ENCODE measurements around the gene STOX1.
"Not testable (repeated sequence)": the region's sequence is repeated elsewhere in the genome, so short reads cannot be mapped to it uniquely, and the experiment has no call there.

The STOX1 gene

DNA sequence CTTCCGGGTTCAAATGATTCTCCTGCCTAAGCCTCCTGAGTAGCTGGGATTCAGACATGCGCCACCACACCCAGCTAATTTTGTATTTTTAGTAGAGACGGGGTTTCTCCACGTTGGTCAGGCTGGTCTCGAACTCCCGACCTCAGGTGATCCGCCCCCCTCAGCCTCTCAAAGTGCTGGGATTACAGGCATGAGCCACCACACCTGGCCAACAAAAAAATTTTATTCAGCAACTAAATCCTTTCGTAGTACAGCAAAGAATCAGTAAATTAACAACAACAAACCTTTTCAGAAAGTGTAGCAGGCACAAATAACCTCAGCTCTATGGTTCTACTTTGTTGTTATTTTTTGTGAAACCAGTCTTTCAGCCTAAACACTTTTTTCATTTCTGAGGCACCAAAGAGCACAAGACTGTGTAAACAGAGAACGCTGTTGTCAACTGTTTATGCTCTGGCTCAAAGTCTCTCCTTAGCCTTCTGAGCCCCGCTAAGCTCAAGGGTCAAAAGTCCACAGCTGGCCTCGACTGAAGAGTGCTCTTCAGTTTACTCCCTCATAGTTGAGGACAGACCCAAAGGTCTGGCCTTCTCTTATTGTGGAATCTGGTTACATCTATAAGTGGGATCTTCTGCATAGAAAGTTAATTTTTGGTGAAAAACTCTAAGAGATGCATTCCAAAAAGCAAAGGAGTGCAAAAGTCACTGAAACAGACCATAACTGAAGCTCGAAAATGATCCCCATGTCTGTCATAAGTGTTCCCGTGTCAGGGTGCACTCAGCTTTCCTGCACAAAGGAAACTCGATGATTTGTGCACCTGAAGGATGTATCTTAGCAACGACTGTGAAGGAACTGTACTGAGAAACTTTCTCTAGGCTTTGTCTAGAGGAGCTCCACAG is 49.2 kb downstream of the STOX1 start:
- no peak for DNase-seq (ENCODE audit: insufficient read length, low spot score)

DNA sequence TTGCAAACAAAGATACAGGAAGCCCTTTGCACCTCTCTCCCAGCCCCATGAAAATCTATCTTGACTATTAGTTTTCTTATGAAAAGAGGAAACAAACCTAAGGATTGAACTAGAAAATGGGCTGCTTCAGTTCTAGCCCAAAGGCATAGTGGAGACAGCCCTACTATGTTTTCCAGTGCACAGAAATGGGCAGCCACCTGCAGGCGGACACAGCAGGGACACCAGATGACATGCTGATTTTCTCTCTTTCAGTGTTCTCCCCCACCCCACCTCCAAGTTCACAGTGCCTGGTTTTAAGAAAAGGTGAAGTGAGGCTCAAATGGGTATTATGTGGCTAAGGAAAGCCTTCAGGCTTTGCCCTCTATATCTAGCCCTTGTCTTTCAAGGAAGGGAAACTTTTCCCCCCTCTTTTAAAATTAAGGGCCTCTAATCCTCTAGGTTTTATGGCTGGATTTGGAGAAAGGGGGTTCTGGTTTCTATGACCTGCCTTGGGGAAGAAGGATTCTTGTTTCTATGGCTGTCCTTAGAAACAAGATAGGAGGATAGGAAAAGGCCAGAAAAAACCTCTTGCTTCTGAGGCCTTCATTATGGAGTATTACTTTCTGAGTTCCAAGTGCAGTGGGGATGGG is 50.3 kb downstream of the STOX1 start:
- DNase-seq (ENCODE audit: insufficient read length, low spot score) = no peak
- FAIRE-seq = no peak

More for the DNA sequence above, 49.2 kb downstream of the STOX1 start:
- FAIRE-seq = no peak

DNA sequence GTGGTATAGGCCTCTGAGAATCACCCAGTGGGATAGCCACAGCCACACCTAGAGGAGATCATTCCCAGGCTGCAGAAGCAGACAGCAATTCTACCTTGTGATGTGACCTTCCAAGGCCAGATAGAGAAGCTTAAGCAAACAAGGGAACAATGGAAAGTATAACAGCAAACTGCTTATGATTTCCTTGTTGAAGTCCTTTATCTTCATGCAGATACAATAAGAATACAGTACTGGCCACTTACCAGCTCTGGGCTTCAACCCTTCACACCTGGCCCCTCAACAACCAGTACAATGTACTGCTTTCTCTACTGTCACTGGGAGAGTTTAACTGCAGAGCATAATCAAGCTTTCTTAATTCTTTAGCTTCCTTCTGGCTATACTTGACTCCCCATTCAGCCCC is 51.2 kb downstream of the STOX1 start:
- no peak for DNase-seq (ENCODE audit: insufficient read length, low spot score)
- no peak for FAIRE-seq

DNA sequence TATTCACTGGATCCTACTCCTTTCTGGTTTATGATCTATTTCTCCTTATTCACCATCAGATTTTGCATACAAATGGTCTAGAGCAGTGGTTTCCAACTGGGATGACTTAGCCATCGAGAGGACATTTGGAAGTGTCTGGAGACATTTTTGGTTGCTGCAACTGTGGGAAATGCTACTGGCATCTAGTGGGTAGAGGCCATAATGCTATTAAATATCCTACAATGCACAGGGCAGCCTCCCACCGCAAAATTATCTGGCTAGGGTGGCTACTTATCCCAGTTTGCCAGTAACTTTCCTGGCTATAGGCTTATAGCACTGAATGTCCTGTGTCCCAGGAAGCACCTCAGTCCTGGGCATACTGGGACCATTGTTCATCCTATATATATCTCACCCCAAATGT is 52.3 kb downstream of the STOX1 start:
- DNase-seq (ENCODE audit: insufficient read length, low spot score) = no peak
- no peak for FAIRE-seq

DNA sequence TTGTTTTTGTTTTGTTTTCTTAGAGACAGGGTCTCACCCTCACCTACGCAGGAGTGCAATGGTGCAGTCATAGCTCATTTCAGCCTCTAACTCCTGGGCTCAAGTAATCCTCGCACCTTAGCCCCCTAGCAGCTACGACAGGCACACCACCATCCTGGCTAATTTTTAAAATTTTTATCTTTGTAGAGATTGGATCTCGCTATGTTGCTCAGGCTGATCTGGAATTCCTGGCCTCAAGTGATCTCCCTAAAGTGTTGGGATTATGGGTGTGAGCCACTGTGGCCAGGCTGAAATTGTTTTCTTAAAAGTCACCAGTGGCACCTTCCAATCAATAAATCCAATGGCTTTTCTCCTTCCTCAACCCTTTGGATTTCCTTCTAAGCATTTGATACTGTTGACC is 52.9 kb downstream of the STOX1 start:
- DNase-seq (ENCODE audit: insufficient read length, low spot score) = no peak
- no peak for FAIRE-seq

DNA sequence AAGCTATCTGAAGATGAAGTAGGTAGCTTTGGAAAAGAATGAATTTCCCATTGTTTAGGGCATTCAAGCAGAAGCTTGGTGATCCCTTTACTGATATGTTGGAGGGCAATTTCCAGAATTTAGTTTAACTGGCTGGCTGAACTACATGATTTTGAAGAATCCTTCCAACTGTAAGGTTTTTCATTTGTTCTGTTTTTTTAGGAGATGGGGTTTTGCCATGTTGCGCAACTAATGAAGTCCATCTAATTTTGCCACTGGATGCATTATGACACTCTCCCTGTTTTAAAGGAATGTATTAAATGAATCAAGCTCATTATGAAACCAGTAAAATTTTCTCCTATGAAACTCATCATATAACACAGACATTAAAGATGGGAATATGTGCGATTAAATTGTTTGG is 67.7 kb downstream of the STOX1 start:
- DNase-seq (ENCODE audit: insufficient read length, low spot score) (no peak), FAIRE-seq (no peak)

DNA sequence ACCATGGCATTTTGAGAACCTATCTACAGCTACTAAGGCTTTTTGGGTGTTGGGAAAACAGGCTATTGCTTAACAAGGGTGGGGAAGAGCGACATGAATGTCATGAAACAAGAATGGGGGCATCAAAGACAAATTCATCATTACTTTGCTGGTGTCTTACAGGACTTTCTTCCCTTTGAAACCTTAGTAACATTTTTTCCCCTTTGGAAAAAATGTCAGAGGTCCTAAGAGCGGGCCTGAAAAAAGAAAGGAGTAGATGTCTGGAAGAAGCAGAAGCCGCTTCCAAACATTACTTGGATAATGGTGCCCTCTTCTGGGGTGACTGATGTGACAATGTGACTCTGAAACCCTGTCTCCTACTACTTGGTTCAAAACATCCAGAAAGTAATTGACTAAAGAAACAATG is 70.0 kb downstream of the STOX1 start:
- no peak for FAIRE-seq
- DNase-seq (ENCODE audit: insufficient read length, low spot score) = no peak

DNA sequence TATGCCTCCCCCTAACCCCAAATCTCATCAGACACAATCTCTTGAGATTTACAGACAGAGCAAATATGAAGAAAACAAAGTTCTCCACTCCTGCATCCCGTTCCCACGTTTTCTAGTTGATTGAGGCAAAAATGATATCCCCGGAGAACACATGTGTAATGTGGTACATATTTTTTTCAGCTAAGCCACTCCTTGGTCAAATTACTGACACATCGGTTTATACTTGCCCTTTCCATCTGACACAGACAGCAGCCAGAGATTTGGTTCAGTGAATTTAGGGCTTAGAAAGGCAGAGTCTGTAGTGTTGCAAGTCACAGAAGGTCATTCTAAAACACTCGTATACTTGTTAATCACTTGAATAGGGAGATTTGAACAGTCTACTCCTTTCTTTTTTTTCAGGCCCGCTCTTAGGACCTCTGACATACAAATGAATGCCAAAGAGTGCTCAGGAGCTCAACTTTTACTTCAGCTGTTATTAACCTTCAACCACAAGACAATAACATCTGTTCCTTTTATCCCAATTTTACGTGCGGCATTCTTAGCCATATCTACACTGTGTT is 71.9 kb downstream of the STOX1 start:
- no peak for FAIRE-seq
- DNase-seq (ENCODE audit: insufficient read length, low spot score) = no peak

DNA sequence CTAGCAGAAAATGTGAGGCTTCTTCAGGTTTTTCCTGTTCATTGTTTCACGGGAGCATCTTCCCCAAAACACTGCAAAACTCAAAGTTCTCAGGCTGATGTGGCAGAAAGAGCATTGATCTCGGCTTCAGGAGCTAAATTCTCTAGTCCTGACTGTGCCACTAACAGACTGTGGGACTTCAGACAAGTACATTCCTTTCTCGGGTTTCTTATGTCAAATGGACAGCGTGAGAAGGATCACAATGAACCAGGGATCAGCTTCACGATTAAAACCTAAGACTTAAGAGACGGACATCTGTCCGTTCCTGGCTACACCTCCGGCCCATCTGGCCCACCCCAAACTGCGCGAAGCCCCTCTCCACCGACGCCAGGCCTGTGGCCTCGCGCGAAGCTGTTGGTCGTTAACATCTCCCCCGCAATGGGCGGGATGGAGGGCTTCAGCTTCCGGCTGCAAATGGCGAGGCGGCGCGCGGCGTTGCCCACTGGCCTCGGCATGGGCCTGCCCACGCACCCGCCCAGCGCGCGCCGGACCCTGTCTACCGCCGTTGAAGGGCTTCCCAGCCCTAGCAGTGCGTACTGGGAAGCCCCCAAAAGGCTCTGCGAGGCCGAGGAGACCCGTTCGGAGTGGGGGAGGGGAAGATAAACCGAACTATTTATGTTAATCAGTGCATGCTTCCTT is 73.2 kb downstream of the STOX1 start:
- no peak for FAIRE-seq
- no peak for DNase-seq (ENCODE audit: insufficient read length, low spot score)

DNA sequence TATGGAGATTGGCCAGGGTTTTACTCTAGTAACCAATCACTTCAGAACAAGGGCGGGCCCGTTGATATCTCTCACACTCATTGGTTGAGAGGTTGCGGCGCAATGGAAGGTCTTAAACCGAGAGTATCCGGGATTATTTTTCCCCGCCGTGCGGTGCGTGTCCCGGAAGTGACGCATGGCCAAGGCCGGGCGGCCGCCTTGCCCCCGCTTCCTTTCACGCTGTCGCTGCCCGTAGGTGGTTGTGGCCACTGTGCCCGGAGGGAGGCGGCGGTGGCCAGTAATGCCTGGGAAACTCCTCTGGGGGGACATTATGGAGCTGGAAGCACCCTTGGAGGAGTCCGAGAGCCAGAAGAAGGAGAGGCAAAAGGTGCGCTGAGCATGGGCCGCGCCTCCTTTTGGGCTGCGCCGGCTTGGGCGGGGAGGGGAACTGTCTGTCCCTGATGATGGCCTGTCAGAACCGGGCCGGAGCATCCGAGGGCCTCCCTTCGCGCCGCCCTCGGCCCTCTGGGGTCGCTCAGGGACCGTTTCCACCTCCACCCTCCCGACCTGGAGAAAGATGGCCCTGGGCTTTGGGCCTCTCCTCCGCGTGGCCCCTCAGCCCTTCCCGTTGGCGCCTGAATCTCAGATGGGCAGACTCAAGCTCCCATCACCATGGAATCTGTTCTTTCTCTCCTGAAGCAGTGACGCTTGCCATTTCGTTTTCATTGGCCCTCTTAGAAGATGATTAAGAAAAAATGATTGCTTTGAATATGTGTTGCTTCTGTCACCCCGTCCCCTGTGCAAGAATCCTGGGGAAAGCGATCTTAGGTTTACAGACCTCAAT is 74.0 kb downstream of the STOX1 start, which contains the start of gene DDX50:
DDX50 (plus strand) TSS at position 211 of the 823 bp plus-strand sequence; CDS start at position 281, 70 bp downstream.
- DNase-seq (ENCODE audit: insufficient read length, low spot score) (peak; percentile 77), FAIRE-seq (peak; percentile 97)

DNA sequence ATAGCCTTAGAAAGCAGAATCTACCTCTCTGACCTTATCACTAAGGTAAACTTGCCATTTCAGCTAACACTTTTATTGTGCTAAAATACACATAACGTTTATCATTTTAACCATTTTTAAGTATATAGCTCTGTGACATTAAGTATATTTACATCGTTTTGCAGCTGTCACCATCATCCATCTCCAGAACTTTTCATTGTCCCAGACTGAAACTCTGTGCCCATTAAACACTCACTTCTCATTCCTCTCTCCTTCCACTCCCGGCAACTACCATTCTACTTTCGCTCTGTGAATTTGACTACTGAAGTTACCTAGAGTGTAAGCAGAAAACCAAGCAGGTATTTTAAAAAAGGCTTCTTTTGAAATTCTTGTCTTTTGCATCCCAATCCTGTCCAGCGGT is 75.1 kb downstream of the STOX1 start:
- no peak for DNase-seq (ENCODE audit: insufficient read length, low spot score)
- no peak for FAIRE-seq

DNA sequence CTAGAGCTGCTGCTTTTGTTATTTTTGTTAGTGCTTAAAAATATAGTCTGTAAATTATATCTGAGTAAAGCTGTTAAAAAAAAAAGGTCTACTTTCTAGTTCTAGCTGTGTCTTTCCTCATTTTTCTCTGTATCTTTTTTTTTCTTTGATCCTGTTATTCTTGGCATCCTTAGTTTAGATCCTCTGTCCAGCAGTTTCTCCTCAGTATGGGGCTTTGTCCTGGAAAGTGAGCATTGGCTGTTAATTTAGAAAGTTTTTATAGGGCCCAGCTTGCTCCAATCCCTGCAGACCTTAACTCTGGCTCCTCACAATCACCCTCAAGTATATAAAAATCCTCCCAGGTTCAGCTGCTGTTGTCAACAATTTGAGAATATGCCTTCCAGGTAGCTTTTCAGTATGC is 97.3 kb downstream of the STOX1 start:
- FAIRE-seq (no peak), DNase-seq (ENCODE audit: insufficient read length, low spot score) (no peak)

DNA sequence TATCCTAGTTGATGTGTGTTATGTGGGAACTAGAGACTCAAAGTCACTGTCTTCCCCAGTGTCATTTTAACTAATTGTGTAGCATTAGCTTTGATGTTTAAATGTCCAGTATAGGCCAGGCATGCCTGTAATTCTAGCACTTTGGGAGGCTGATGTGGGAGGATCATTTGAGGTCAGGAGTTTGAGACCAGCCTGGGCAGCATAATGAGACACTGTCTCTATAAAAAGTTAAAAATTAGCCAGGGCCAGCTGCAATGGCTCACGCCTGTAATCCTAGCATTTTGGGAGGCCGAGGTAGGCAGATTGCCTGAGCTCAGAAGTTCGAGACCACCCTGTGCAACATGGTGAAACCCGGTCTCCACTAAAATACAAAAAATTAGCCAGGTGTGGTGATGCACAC is 98.2 kb downstream of the STOX1 start:
- DNase-seq (ENCODE audit: insufficient read length, low spot score) (no peak), FAIRE-seq (no peak)

DNA sequence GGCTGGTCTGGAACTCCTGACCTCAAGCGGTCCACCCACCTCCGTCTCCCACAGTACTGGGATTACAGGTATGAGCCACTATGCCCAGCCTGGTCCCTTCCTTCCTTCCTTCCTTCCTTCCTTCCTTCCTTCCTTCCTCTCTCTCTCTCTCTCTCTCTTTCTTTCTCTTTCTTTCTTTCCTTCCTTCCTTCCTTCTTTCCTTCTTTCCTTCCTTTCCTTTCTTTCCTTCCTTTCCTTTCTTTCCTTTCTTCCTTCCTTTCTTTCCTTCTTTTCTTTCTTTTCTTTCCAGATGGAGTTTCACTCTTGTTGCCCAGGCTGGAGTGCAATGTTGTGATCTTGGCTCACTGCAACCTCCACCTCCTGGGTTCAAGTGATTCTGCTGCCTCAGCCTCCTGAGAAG is 101.8 kb downstream of the STOX1 start:
- DNase-seq (ENCODE audit: insufficient read length, low spot score); FAIRE-seq: not testable (repeated sequence)

DNA sequence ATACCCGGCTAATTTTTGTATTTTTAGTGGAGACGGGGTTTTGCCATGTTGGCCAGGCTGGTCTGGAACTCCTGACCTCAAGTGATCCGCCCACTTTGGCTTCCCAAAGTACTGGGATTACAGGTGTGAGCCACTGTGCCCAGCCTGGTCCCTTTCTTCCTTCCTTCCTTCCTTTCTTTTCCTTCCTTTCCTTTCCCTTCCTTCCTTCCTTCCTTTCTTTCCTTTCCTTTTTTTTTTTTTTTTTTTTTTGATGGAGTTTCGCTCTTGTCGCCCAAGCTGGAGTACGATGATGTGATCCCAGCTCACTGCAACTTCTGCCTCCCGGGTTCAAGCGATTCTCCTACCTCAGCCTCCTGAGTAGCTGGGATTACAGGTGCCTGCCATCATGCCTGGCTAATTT is 102.6 kb downstream of the STOX1 start:
- not testable (repeated sequence) for FAIRE-seq

DNA sequence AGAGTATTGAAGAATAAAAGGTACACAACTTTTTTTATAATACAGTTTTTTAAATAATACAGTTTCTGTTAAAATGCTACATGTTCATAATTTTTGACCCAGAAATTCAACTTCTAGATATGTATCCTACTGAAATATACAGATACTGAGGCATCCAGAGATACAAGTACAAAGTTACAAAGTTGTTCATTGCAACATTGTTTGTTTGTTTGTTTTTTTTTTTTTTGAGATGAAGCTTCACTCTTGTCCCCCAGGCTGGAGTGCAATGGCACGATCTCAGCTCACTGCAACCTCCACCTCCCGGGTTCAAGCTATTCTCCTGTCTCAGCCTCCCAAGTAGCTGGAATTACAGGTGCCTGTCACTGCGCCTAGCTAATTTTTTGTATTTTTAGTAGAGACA is 105.5 kb downstream of the STOX1 start:
- not testable (repeated sequence) for DNase-seq (ENCODE audit: insufficient read length, low spot score); FAIRE-seq

More for the DNA sequence above, 102.6 kb downstream of the STOX1 start:
- DNase-seq (ENCODE audit: insufficient read length, low spot score) = not testable (repeated sequence)

DNA sequence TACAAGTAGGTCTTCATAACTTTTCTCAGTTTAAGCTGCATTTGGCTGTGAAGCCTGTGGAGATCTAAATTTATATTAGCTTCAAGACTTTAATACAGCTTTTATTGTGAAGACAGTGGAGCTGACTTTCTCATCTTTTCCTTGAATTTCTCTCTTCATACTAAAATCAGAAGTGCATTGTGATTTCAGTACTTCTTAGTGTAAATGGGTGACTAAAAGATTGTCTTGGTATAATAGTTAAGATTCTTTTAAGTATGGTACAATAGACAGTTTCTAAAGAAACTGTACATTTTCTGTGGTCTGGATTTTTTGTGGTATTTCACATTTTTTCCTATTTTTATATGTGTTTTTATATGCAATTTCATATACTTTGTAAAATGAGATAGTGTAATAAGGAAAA is 107.7 kb downstream of the STOX1 start:
- no peak for FAIRE-seq
- DNase-seq (ENCODE audit: insufficient read length, low spot score) = no peak

DNA sequence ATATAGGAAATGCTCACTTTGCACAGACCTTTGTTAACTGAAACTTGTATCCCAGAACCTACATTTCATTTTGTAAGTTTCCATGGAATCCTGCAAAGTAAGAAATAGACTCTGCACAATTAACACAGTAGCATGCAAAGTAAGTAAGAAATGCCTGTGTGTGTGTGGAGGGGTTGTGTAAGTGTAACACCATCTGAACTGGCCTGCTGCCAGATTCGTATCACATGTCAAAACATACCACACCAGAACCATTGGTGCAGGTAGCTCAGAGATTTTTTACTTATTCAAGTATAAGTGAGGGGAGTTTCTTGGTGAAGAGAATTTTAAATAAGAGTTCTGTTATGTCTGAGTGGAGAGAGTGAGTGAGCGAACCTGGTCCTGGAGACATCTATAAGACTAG is 110.8 kb downstream of the STOX1 start:
- DNase-seq (ENCODE audit: insufficient read length, low spot score) (no peak), FAIRE-seq (no peak)

DNA sequence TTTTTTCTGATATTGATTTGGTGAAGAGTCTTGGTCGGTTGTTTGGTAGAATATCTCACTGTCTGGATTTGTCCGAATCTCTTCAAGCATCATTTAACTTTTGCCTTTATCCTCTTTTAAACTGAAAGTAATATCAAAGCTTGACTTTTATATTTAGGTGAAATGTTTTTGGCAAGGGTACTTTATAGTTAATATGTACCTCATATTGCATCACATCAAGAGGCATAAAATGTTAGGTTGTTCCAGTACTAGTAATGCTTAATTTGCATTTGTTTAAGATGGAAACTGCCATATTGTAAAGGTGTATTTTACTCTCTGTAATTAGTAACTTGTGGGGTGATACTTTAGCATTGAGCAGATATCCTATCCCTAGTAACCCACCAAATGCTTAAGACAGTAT is 111.6 kb downstream of the STOX1 start:
- no peak for FAIRE-seq
- no peak for DNase-seq (ENCODE audit: insufficient read length, low spot score)

DNA sequence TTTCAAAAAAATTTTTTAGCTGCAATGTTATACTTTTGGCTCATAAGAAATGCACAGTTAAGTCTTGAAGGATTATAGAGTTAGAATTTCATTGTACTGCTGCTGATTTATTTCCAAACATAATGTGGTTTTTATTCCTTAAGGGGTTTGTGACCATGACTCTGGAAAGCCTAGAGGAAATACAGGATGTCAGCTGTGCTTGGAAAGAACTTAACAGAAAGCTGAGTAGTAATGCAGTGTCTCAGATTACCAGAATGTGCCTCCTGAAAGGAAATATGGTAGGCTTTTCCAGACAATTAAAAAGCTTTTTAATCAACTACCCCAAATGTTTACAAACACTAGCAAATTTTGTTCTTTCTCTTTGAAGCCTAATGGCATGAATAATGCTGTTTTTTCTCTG is 113.6 kb downstream of the STOX1 start:
- not testable (repeated sequence) for DNase-seq (ENCODE audit: insufficient read length, low spot score); FAIRE-seq

Data from GM19239 (cell line).